HepG2 (cell line): ENCODE data around the gene GNL3. TPM values are rescaled to one million over a fixed set of nuclear protein-coding genes. Genes with fewer than 3 reads are reported as not detected.

Experiments used
- DZIP1 ChIP-seq: sonication (generic); formaldehyde crosslinking; IDR thresholded peaks from 2 replicates; pipeline ENCODE4 v1.5.0; 2020; ENCODE audit warnings: mild to moderate bottlenecking, missing genetic modification reagents
- FOXK2 ChIP-seq: fragments of 450-650 bp; IDR thresholded peaks from 2 replicates; pipeline ENCODE4 v1.6.1; 2016
- HNF4A ChIP-seq: sonication (generic); formaldehyde crosslinking; IDR thresholded peaks from 2 replicates; pipeline ENCODE4 v1.4.0; 2020; ENCODE audit warnings: missing genetic modification reagents
- LRRFIP1 ChIP-seq: sonication (generic); formaldehyde crosslinking; conservative IDR thresholded peaks from 2 replicates; pipeline ENCODE4 v1.4.0; 2020; ENCODE audit warnings: missing genetic modification reagents
- NR2C2 ChIP-seq: sonication (generic); formaldehyde crosslinking; IDR thresholded peaks from 2 replicates; pipeline ENCODE4 v1.4.0; 2020; ENCODE audit warnings: missing genetic modification reagents, mild to moderate bottlenecking, moderate library complexity, borderline replicate concordance
- RXRA ChIP-seq: sonication (generic); formaldehyde crosslinking; IDR thresholded peaks from 2 replicates; pipeline ENCODE4 v1.5.1; 2020; ENCODE audit warnings: missing genetic modification reagents
- ZGPAT ChIP-seq: IDR thresholded peaks from 2 replicates; pipeline ENCODE4 v1.6.1; 2016; ENCODE audit warnings: mild to moderate bottlenecking
- ZIK1 ChIP-seq: sonication (generic); formaldehyde crosslinking; IDR thresholded peaks from 2 replicates; pipeline ENCODE4 v1.5.0; 2020; ENCODE audit warnings: mild to moderate bottlenecking, low read depth, missing genetic modification reagents, borderline replicate concordance
- ZKSCAN8 ChIP-seq: IDR thresholded peaks from 2 replicates; pipeline ENCODE4 v1.6.1; 2016; ENCODE audit warnings: borderline replicate concordance, missing genetic modification reagents, missing compliant biosample characterization
- ZNF142 ChIP-seq: sonication (generic); formaldehyde crosslinking; IDR thresholded peaks from 2 replicates; pipeline ENCODE4 v1.4.0; 2020; ENCODE audit warnings: missing genetic modification reagents
- ZNF230 ChIP-seq: sonication (generic); formaldehyde crosslinking; IDR thresholded peaks from 2 replicates; pipeline ENCODE4 v1.4.0; 2020; ENCODE audit warnings: mild to moderate bottlenecking, missing genetic modification reagents
- ZNF598 ChIP-seq: sonication (generic); formaldehyde crosslinking; IDR thresholded peaks from 2 replicates; pipeline ENCODE4 v1.5.1; 2020; ENCODE audit warnings: mild to moderate bottlenecking, missing genetic modification reagents, borderline replicate concordance
- ZSCAN21 ChIP-seq: sonication (generic); formaldehyde crosslinking; IDR thresholded peaks from 2 replicates; pipeline ENCODE4 v1.8.0; 2022; ENCODE audit warnings: mild to moderate bottlenecking, missing genetic modification reagents, moderate library complexity, borderline replicate concordance
- polyA plus RNA-seq, 8 experiments: library from polyadenylated mRNA; depleted of rRNA in 3 of 8; stranded (reverse) in 7 of 8; unstranded in 1 of 8; fragments of >200 nt; fragmentation: Illumina TruSeq in 4 of 8; extraction: Trizol in 4 of 8; gene quantifications; 2 replicates each; pipeline versions ENCODE4 v1.2.1 to v1.2.3, GENCODE V29; 2011 to 2016; ENCODE audit warnings: low read depth in 4 of 8, missing spikeins in 1 of 8, mixed read lengths in 1 of 8; ENCODE audit not compliant: insufficient read depth in 1 of 8
- total RNA-seq, 5 experiments: library from RNA; depleted of rRNA; stranded (reverse); fragments of >200 nt; fragmentation: Illumina TruSeq; extraction: Trizol; gene quantifications; 2 replicates each; pipeline ENCODE4 v1.2.3, GENCODE V29; 2016; ENCODE audit warnings: low read depth in 1 of 5

GNL3 gene
- total and polyA plus RNA-seq, 2 of the 13 experiments (the other 11 are each of a cell fraction or from before 2014, with no cell fraction given) = 129 to 257 TPM

- TF ChIP-seq DZIP1 (CRISPR knock-in tag) (peak; percentile 84), ZGPAT (CRISPR knock-in tag) (peak; percentile 71; the same call in 1 of the 2 replicates), ZSCAN21 (CRISPR knock-in tag) (peak; percentile 77; the same call in 1 of the 2 replicates), RXRA (CRISPR knock-in tag) (peak; percentile 70), NR2C2 (CRISPR knock-in tag) (peak; percentile 99), ZIK1 (CRISPR knock-in tag) (peak; percentile 23; the same call in 1 of the 2 replicates), ZKSCAN8 (0 out of 2 replicates have a peak, but pooled peaks have one; percentile 10), FOXK2 (no peak), ZNF142 (CRISPR knock-in tag) (peak; percentile 88; the same call in 1 of the 2 replicates), LRRFIP1 (CRISPR knock-in tag) (no peak), HNF4A (CRISPR knock-in tag) (peak; percentile 20; the same call in 1 of the 2 replicates), ZNF230 (no peak), ZNF598 (CRISPR knock-in tag) (no peak)
Observed at GRCh38 chr3:52705688-52706686, 20.2 kb downstream of the GNL3 start, which contains the start of the genes GLT8D1 and SPCS1 (continued).
